GM19099 (cell line): ENCODE data around the gene OR6Q1.

Source experiments
- POLR2A ChIP-seq: IDR thresholded peaks from 3 replicates; pipeline ENCODE4 v1.6.1; 2011; ENCODE audit warnings: low read depth; ENCODE audit not compliant: insufficient read length; ENCODE audit errors: extremely low read depth

Gene OR6Q1

GRCh38 chr11:58043379-58043778 is 12.6 kb downstream of the OR6Q1 start:
- no peak for TF ChIP-seq POLR2A

GRCh38 chr11:58046231-58046630 is 15.5 kb downstream of the OR6Q1 start:
- TF ChIP-seq POLR2A, result no peak

GRCh38 chr11:58047818-58048217 is 17.1 kb downstream of the OR6Q1 start:
- no peak for TF ChIP-seq POLR2A

- no peak for TF ChIP-seq POLR2A
Observed at GRCh38 chr11:58055806-58056401, 25.2 kb downstream of the OR6Q1 start.

DNA sequence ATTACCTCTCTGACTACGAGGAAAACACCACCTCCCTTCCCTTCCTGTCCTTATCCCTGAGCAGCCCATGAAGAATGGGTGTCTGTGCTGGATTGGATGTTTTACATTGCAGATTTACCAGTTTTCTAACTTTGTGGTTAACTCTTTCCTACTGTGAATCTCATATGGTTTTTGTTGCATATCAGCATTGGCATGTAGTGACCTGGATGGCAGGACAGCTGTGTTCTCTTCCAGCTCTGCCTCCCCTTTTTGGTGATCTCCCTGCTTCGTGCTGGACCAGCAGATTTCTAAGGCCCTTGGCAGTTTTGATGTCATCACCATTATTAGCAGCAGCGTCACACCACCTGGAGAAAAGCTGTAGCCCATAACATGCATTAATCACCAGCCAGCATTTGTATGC is 26.7 kb downstream of the OR6Q1 start:
- no peak for TF ChIP-seq POLR2A

- TF ChIP-seq POLR2A, result no peak
Observed at GRCh38 chr11:58058276-58059006, 27.7 kb downstream of the OR6Q1 start.

DNA sequence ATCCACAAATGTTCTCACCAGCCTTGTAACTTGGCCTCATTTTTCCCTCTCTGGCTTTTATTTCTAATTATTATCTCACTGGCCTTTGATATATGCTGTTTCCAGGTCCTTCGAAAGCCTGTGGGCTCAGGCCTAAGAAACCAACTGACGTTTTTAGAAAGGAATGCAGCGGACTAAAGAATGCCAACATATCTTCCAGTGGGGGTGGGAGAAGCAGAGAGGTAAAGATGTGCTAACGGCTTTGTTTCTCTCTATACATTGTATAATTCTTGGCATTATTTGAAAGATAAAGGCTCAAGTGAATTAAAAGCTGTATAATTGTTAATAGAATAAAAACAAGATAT is 28.2 kb downstream of the OR6Q1 start:
- no peak for TF ChIP-seq POLR2A

GRCh38 chr11:58060535-58060934 is 29.8 kb downstream of the OR6Q1 start:
- TF ChIP-seq POLR2A, result no peak

- no peak for TF ChIP-seq POLR2A
Observed at GRCh38 chr11:58060939-58061672, 30.4 kb downstream of the OR6Q1 start.

DNA sequence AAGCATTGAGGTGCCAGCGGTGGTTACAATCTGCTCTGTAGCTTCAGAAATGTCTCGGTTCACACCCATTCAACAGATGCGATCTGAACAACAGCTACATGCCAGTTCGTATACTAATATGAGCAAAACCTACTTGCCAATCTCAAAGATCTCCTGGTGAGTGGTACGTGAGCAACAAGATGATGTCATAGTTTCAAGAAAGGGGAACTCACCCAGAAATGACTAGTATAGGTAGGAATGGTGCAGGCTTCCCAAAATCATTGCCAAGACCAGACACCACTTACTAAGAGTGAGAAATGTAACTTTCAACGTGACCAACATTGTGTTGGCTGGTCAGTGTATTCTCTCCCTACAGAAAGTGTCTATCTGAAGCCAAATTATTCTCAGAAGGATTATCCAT is 31.1 kb downstream of the OR6Q1 start:
- no peak for TF ChIP-seq POLR2A

GRCh38 chr11:58067685-58068084 is 36.9 kb downstream of the OR6Q1 start:
- TF ChIP-seq POLR2A, result no peak

- TF ChIP-seq POLR2A, result no peak
Observed at GRCh38 chr11:58068655-58069054, 37.9 kb downstream of the OR6Q1 start.

DNA sequence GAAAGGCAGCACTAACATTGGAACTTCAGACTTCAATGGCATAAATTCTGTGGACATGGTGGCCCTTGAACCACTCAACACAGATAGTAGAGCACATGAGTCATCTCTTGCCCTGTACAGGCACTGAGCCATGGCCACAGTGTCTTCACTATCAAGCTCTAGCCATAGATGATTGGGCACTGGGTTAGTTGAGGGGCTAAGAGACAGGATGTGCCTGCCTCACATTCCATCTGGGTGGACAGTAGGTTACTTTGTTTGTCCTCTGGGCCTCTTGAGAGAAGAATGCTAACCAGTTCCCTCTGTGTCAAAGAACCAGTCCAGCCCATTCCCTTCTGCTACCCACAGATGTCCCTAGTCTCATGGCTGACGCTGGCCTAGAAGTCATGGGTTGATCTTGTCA is 39.8 kb downstream of the OR6Q1 start:
- TF ChIP-seq POLR2A, result no peak

GRCh38 chr11:58075781-58076180 is 45.0 kb downstream of the OR6Q1 start:
- no peak for TF ChIP-seq POLR2A
